ENCODE measurements around the gene EPX. TPM values are rescaled to one million over a fixed set of nuclear protein-coding genes. Genes with fewer than 3 reads are reported as not detected.

Gene EPX
- total and polyA plus RNA-seq, 2 experiments from 2014 or later: not detected

DNA sequence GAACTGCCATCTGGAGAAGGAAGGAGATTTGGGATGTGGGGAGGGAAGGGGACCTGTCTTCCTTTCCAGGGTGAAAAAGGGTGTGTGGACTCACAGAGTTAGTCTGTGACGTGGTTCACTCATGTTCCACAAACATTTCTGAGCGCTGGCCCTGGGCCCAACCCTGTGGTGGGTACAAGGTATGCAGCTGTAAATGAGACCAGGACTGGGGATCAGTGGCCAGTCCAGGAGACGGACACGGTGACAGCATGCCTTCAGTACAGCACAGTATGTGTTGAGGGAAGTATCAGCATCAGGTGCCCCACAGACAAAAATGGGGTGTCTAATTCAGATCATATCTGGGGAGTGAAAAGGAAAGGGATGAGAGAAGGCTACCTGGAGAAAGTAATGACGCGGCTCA is 5.5 kb upstream of the EPX start:
- H4K20me1 ChIP-seq (ENCODE audit: insufficient read depth, poor library complexity, severe bottlenecking): no peaks in the 10 kb centered on the region
- DNase-seq (ENCODE audit: low spot score): no peak
- H3K9me3 ChIP-seq (ENCODE audit: low read depth): no peaks in the 10 kb centered on the region
- no peaks in the 10 kb centered on the region for H3K9me2 ChIP-seq (replicated peaks; ENCODE audit: insufficient read depth)
- H3K27ac ChIP-seq: no peak overlapping the region
- H3K27me3 ChIP-seq: peaks cover 4% of the 10 kb centered on the region
- no peak overlapping the region for H3K4me3 ChIP-seq
- H2AFZ ChIP-seq: no peak overlapping the region
- WGBS (ENCODE audit: low lambda C conversion rate, missing lambda C conversion rate): 92% methylated on average over 6 of the region's 6 CpGs
- no peaks in the 10 kb centered on the region for H3K36me3 ChIP-seq (replicated peaks; ENCODE audit: insufficient read depth, low read depth)
- TF ChIP-seq, protein P1, sequence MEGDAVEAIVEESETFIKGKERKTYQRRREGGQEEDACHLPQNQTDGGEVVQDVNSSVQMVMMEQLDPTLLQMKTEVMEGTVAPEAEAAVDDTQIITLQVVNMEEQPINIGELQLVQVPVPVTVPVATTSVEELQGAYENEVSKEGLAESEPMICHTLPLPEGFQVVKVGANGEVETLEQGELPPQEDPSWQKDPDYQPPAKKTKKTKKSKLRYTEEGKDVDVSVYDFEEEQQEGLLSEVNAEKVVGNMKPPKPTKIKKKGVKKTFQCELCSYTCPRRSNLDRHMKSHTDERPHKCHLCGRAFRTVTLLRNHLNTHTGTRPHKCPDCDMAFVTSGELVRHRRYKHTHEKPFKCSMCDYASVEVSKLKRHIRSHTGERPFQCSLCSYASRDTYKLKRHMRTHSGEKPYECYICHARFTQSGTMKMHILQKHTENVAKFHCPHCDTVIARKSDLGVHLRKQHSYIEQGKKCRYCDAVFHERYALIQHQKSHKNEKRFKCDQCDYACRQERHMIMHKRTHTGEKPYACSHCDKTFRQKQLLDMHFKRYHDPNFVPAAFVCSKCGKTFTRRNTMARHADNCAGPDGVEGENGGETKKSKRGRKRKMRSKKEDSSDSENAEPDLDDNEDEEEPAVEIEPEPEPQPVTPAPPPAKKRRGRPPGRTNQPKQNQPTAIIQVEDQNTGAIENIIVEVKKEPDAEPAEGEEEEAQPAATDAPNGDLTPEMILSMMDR (IDR thresholded peaks at IDR 0.05; ENCODE audit: poor library complexity): no peak
- TF ChIP-seq EZH2phosphoT487 (IDR thresholded peaks at IDR 0.05; ENCODE audit: low read depth, severe bottlenecking, unreplicated experiment) (no peak), EZH2 (IDR thresholded peaks at IDR 0.05; ENCODE audit: borderline replicate concordance) (no peak)
- no peak overlapping the region for H3K4me2 ChIP-seq
- H3K4me1 ChIP-seq (ENCODE audit: insufficient read depth): no peaks in the 10 kb centered on the region
- no peaks in the 10 kb centered on the region for H3K79me2 ChIP-seq

DNA sequence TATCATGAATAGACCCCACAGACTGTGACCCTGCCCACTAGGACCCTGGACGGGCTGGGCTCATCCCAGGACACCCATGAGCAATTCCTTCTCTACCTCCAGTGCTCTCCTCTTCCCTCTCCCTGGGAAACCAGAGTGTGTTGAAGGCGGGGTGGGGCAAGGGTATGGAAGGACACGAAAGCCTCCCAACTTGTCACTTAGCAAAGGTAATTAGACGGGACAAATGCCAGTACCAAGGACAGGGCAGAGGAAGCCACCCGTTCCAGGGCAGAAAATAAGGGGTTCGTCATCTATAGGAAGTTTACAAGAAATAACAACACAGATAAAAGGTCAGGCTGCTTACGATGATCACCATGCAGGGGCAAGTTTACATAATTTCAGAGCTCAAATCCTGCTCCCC is 4.9 kb upstream of the EPX start:
- Histone ChIP-seq H3K79me2 (no peaks in the 10 kb centered on the region), H3K9me2 (replicated peaks; ENCODE audit: insufficient read depth) (no peaks in the 10 kb centered on the region), H3K27me3 (peaks cover 4% of the 10 kb centered on the region), H3K4me2 (no peak overlapping the region), H3K27ac (no peak overlapping the region), H3K9me3 (ENCODE audit: low read depth) (no peaks in the 10 kb centered on the region), H4K20me1 (ENCODE audit: insufficient read depth, poor library complexity, severe bottlenecking) (no peaks in the 10 kb centered on the region), H2AFZ (no peak overlapping the region), H3K4me3 (no peak overlapping the region), H3K36me3 (replicated peaks; ENCODE audit: insufficient read depth, low read depth) (no peaks in the 10 kb centered on the region), H3K4me1 (ENCODE audit: insufficient read depth) (no peaks in the 10 kb centered on the region)
- WGBS (ENCODE audit: low lambda C conversion rate, missing lambda C conversion rate): 63% methylated on average over 7 of the region's 7 CpGs
- no peak for DNase-seq (ENCODE audit: low spot score)
- TF ChIP-seq, protein P1 (IDR thresholded peaks at IDR 0.05; ENCODE audit: poor library complexity): no peak
- TF ChIP-seq EZH2 (IDR thresholded peaks at IDR 0.05; ENCODE audit: borderline replicate concordance) (no peak), EZH2phosphoT487 (IDR thresholded peaks at IDR 0.05; ENCODE audit: low read depth, severe bottlenecking, unreplicated experiment) (no peak)

DNA sequence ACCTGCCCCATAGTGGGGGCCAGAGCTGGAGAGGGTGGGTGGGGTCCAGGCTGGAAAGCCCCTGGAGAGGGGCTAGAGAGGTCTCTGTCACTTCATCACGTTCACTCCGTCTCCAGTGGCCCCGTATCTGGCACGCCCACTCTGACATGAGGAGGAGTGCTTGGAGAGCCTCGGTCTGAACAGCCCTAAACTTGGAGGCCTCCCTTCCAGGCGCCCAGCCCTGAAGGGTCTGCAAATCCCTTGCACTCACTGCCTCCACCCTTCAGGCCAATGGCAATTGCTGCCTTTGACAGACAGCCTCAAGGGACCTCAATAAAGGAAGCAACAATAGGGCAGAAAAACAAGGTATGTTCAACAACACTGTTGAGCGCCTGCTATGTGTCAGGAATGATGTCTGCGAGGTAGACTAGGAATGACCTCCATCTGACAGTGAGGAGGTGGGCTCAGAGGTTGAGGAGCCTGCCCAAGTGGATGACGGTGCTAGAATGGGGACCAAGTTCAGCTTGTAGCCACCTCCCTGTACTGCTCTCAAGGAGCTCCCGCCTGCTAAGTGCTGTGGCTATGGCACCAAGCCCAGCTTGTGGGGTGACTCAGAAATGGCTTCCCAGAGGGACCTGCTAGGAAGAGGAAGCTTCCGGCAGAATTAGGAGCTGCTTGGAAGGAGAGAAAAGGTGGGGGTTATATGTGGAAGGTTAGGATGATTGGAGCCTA is 2.9 kb upstream of the EPX start:
- H3K4me1 ChIP-seq (ENCODE audit: insufficient read depth): no peaks in the 10 kb centered on the region
- H3K4me2 ChIP-seq: no peak overlapping the region
- H3K27me3 ChIP-seq: peaks cover 4% of the 10 kb centered on the region
- H4K20me1 ChIP-seq (ENCODE audit: insufficient read depth, poor library complexity, severe bottlenecking): no peaks in the 10 kb centered on the region
- no peaks in the 10 kb centered on the region for H3K79me2 ChIP-seq
- no peaks in the 10 kb centered on the region for H3K36me3 ChIP-seq (replicated peaks; ENCODE audit: insufficient read depth, low read depth)
- H3K9me3 ChIP-seq (ENCODE audit: low read depth): no peaks in the 10 kb centered on the region
- TF ChIP-seq EZH2 (IDR thresholded peaks at IDR 0.05; ENCODE audit: borderline replicate concordance) (no peak), EZH2phosphoT487 (IDR thresholded peaks at IDR 0.05; ENCODE audit: low read depth, severe bottlenecking, unreplicated experiment) (no peak)
- TF ChIP-seq, protein P1 (IDR thresholded peaks at IDR 0.05; ENCODE audit: poor library complexity): no peak
- no peak for DNase-seq (ENCODE audit: low spot score)
- no peak overlapping the region for H3K4me3 ChIP-seq
- H3K9me2 ChIP-seq (replicated peaks; ENCODE audit: insufficient read depth): no peaks in the 10 kb centered on the region
- no peak overlapping the region for H3K27ac ChIP-seq
- 78% methylated on average over 11 of the region's 11 CpGs for WGBS (ENCODE audit: low lambda C conversion rate, missing lambda C conversion rate)
- H2AFZ ChIP-seq: no peak overlapping the region

All from hepatocyte (in vitro differentiated cells).